Measurements from ENCODE around the gene CEACAM16.

The CEACAM16 gene

GRCh38 chr19:44704982-44705381 lies 6.0 kb downstream of the CEACAM16 start:
- Histone ChIP-seq H3K27ac (replicated peaks) (no peak overlapping the region), H3K27me3 (ENCODE audit: insufficient read depth, poor library complexity, severe bottlenecking) (no peaks in the 10 kb centered on the region), H3K4me3 (replicated peaks; ENCODE audit: insufficient read depth, low read length) (no peak overlapping the region)
- DNase-seq (ENCODE audit: low read depth in 1 of 2, low spot score in 1 of 2), result no peak
- TF ChIP-seq POLR2AphosphoS5 (IDR thresholded peaks at IDR 0.05; ENCODE audit: low read depth), result no peak
- no peak for TF ChIP-seq REST (IDR thresholded peaks at IDR 0.05; ENCODE audit: insufficient replicate concordance, low read depth)
- TF ChIP-seq CTCF (IDR thresholded peaks at IDR 0.05; ENCODE audit: insufficient read depth, low read length), result no peak
- TF ChIP-seq GABPA (IDR thresholded peaks at IDR 0.05; ENCODE audit: low read depth), result no peak
- TF ChIP-seq SPI1 (IDR thresholded peaks at IDR 0.05; ENCODE audit: borderline replicate concordance, low read depth), result no peak

GRCh38 chr19:44705502-44706010 lies 6.6 kb downstream of the CEACAM16 start:
- Histone ChIP-seq H3K27me3 (ENCODE audit: insufficient read depth, poor library complexity, severe bottlenecking) (no peaks in the 10 kb centered on the region), H3K4me3 (replicated peaks; ENCODE audit: insufficient read depth, low read length) (no peak overlapping the region), H3K27ac (replicated peaks) (no peak overlapping the region)
- DNase-seq (ENCODE audit: low read depth in 1 of 2, low spot score in 1 of 2), result no peak
- TF ChIP-seq GABPA (IDR thresholded peaks at IDR 0.05; ENCODE audit: low read depth), result no peak
- no peak for TF ChIP-seq POLR2AphosphoS5 (IDR thresholded peaks at IDR 0.05; ENCODE audit: low read depth)
- TF ChIP-seq CTCF (IDR thresholded peaks at IDR 0.05; ENCODE audit: insufficient read depth, low read length), result no peak
- TF ChIP-seq SPI1 (IDR thresholded peaks at IDR 0.05; ENCODE audit: borderline replicate concordance, low read depth), result no peak
- no peak for TF ChIP-seq REST (IDR thresholded peaks at IDR 0.05; ENCODE audit: insufficient replicate concordance, low read depth)

- Histone ChIP-seq H3K27me3 (ENCODE audit: insufficient read depth, poor library complexity, severe bottlenecking) (no peaks in the 10 kb centered on the region), H3K4me3 (replicated peaks; ENCODE audit: insufficient read depth, low read length) (no peak overlapping the region), H3K27ac (replicated peaks) (no peak overlapping the region)
- DNase-seq (ENCODE audit: low read depth in 1 of 2, low spot score in 1 of 2), result no peak
- TF ChIP-seq GABPA (IDR thresholded peaks at IDR 0.05; ENCODE audit: low read depth) (no peak), SPI1 (IDR thresholded peaks at IDR 0.05; ENCODE audit: borderline replicate concordance, low read depth) (no peak), CTCF (IDR thresholded peaks at IDR 0.05; ENCODE audit: insufficient read depth, low read length) (no peak), REST (IDR thresholded peaks at IDR 0.05; ENCODE audit: insufficient replicate concordance, low read depth) (no peak), POLR2AphosphoS5 (IDR thresholded peaks at IDR 0.05; ENCODE audit: low read depth) (no peak)
These were observed 7.7 kb downstream of the CEACAM16 start for GRCh38 chr19:44706506-44707236.
